ENCODE results near the gene ZNF516. TPM values are rescaled to one million over a fixed set of nuclear protein-coding genes. Genes with fewer than 3 reads are reported as not detected.

The ZNF516 gene
- total RNA-seq, 1 donor from 2014 or later: 11.5 TPM

DNA sequence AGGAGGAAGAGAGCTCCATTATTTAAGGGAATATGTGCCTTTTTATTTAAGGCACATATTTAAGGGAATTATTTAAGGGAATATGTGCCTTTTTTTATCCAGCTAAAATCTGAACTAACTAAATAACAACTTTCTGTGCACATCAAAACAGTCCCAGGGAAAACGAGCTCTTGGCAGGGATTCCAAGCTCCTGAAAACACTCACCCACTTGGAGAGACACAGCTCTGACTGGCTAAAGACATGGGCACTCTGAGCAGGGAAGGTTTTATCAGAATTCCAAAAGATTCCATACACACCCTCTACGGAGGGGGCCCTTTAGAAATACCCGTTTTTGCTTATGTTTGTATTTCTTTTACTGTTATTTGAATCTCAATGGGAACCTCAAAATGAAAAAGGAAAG, 181.0 kb downstream of the ZNF516 start:
- intact Hi-C loops (cut with micrococcal nuclease): no loop called here
- no peaks in the 10 kb centered on the region for H3K36me3 ChIP-seq
- TF ChIP-seq, protein P1, sequence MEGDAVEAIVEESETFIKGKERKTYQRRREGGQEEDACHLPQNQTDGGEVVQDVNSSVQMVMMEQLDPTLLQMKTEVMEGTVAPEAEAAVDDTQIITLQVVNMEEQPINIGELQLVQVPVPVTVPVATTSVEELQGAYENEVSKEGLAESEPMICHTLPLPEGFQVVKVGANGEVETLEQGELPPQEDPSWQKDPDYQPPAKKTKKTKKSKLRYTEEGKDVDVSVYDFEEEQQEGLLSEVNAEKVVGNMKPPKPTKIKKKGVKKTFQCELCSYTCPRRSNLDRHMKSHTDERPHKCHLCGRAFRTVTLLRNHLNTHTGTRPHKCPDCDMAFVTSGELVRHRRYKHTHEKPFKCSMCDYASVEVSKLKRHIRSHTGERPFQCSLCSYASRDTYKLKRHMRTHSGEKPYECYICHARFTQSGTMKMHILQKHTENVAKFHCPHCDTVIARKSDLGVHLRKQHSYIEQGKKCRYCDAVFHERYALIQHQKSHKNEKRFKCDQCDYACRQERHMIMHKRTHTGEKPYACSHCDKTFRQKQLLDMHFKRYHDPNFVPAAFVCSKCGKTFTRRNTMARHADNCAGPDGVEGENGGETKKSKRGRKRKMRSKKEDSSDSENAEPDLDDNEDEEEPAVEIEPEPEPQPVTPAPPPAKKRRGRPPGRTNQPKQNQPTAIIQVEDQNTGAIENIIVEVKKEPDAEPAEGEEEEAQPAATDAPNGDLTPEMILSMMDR (IDR thresholded peaks at IDR 0.05; ENCODE audit: borderline replicate concordance): no peak
- no peak overlapping the region for H3K4me3 ChIP-seq
- H3K4me1 ChIP-seq: no peaks in the 10 kb centered on the region
- no peak overlapping the region for H3K27ac ChIP-seq (replicated peaks)
- no peak for DNase-seq
- peaks cover 15% of the 10 kb centered on the region for H3K27me3 ChIP-seq (ENCODE audit: low read depth)
- H3K9me3 ChIP-seq (replicated peaks): no peaks in the 10 kb centered on the region
